ENCODE measurements around the gene ZGLP1. TPM values are rescaled to one million over a fixed set of nuclear protein-coding genes. Genes with fewer than 3 reads are reported as not detected.
A peak's percentile ranks its signal among the peaks of the same experiment; 100 is the strongest.

ZGLP1 gene
- total and polyA plus RNA-seq, 2 of the 13 experiments (the other 11 are each of a cell fraction or from before 2014, with no cell fraction given), result 2.4 to 3.0 TPM

GRCh38 chr19:10295847-10296591, 13.6 kb downstream of the ZGLP1 start (continued):
- TF ChIP-seq ONECUT2 (CRISPR knock-in tag; IDR thresholded peaks at IDR 0.05), result no peak
- TF ChIP-seq ZSCAN31 (CRISPR knock-in tag; IDR thresholded peaks at IDR 0.05; ENCODE audit: low read depth), result peak; percentile 36; the same call in 1 of the 2 replicates
- TF ChIP-seq EED (CRISPR knock-in tag; IDR thresholded peaks at IDR 0.05), result no peak
- peak; percentile 56; the same call in 1 of the 2 replicates for TF ChIP-seq ZIK1 (CRISPR knock-in tag; IDR thresholded peaks at IDR 0.05; ENCODE audit: borderline replicate concordance, low read depth)
- 0 out of 2 replicates have a peak, but pooled peaks have one; percentile 53 for TF ChIP-seq MXD1 (CRISPR knock-in tag; IDR thresholded peaks at IDR 0.05)
- no peak for TF ChIP-seq USF2 (IDR thresholded peaks at IDR 0.05; ENCODE audit: low read depth, low read length)
- TF ChIP-seq USF2 (CRISPR knock-in tag; IDR thresholded peaks at IDR 0.05; ENCODE audit: borderline replicate concordance), result no peak
- no peak; the same call in 1 of the 2 replicates for TF ChIP-seq ZBTB7A (CRISPR knock-in tag; IDR thresholded peaks at IDR 0.05)
- TF ChIP-seq HES4 (CRISPR knock-in tag; IDR thresholded peaks at IDR 0.05; ENCODE audit: borderline replicate concordance), result peak; percentile 80; the same call in 1 of the 2 replicates
- no peak for TF ChIP-seq STAT6 (CRISPR knock-in tag; IDR thresholded peaks at IDR 0.05; ENCODE audit: borderline replicate concordance)
- TF ChIP-seq NFIC (IDR thresholded peaks at IDR 0.05; ENCODE audit: low read length), result no peak
- TF ChIP-seq ZNF441 (CRISPR knock-in tag; IDR thresholded peaks at IDR 0.05; ENCODE audit: borderline replicate concordance), result peak; percentile 84; the same call in 1 of the 2 replicates
- no peak for TF ChIP-seq TAF1 (CRISPR knock-in tag; IDR thresholded peaks at IDR 0.05)
- peak; percentile 83; the same call in 1 of the 2 replicates for TF ChIP-seq ZNF776 (CRISPR knock-in tag; IDR thresholded peaks at IDR 0.05)
- peak; percentile 28; the same call in 1 of the 2 replicates for TF ChIP-seq ZNF777 (CRISPR knock-in tag; IDR thresholded peaks at IDR 0.05)
- no peak for TF ChIP-seq AHDC1 (CRISPR knock-in tag; IDR thresholded peaks at IDR 0.05; ENCODE audit: borderline replicate concordance)
- TF ChIP-seq FLYWCH1 (CRISPR knock-in tag; IDR thresholded peaks at IDR 0.05), result peak; percentile 46; the same call in 1 of the 2 replicates
- no peak for TF ChIP-seq TCF12 (IDR thresholded peaks at IDR 0.05)
- peak; percentile 47; the same call in 1 of the 2 replicates for TF ChIP-seq TCF12 (CRISPR knock-in tag; IDR thresholded peaks at IDR 0.05)

Measured in HepG2 (cell line).